K562 (cell line): ENCODE results near the gene BRAT1. TPM values are rescaled to one million over a fixed set of nuclear protein-coding genes. Genes with fewer than 3 reads are reported as not detected.

Source experiments
- ATAC-seq: fragments of 200-7000 bp; cut with Tn5 transposase; 3 replicates; pipeline ENCODE4 v1.9.1; 2020; ENCODE audit warnings: moderate library complexity
- BruUV-seq: library from RNA; stranded (reverse); fragments of 400-500 nt; replicated peaks from 2 replicates; lab custom pipeline; 2021; lab: Mats Ljungman, UMichigan
- CTCF ChIA-PET: fragments of 300-600 bp; formaldehyde crosslinking; extraction: SDS; loops from one replicate; lab custom pipeline; 2021; ENCODE audit warnings: low intra/inter-chr PET ratio; lab: Yijun Ruan, JAX
- POLR2A ChIA-PET: fragments of 300-600, 350-650 bp; sonication (Branson Sonifier 250); formaldehyde crosslinking; extraction: SDS; loops from one replicate; lab custom pipeline; 2021; ENCODE audit warnings: antibody characterized with exemption, inconsistent platforms; lab: Yijun Ruan, JAX
- DNase-seq, 4 experiments: peaks; one replicate each; pipeline versions ENCODE4 v3.0.0 to v3.0.0-alpha.2; 2011 to 2018; ENCODE audit warnings: low spot score in 3 of 4, mixed read lengths in 3 of 4; ENCODE audit errors: extremely low read depth in 1 of 4
- FAIRE-seq: peaks from 2 replicates; lab custom pipeline; 2011; peaks lifted over from hg19 to GRCh38; lab: Jason Lieb, UNC
- H2AFZ ChIP-seq: 2 replicates; pipeline ENCODE4 v1.6.0; 2011; ENCODE audit warnings: low read depth, low read length, control low read depth, inconsistent platforms
- H3K27ac ChIP-seq: fragments of 200-600 bp; 3 replicates; pipeline ENCODE4 v1.8.0; 2011; ENCODE audit warnings: low read depth, mild to moderate bottlenecking, control low read depth, inconsistent platforms, low read length, moderate library complexity, mixed read lengths; ENCODE audit errors: extremely low read depth
- H3K27me3 ChIP-seq, 2 experiments: fragments of 300-600 bp in 1 of 2; 2 replicates in 1 of 2; 3 replicates in 1 of 2; pipeline versions ENCODE4 v1.6.0 to v1.8.0; 2011; ENCODE audit warnings: inconsistent platforms in 2 of 2, low read length in 2 of 2, mild to moderate bottlenecking in 1 of 2, mixed read lengths in 1 of 2, moderate library complexity in 1 of 2; ENCODE audit not compliant: control insufficient read depth in 2 of 2, insufficient read depth in 2 of 2
- H3K36me3 ChIP-seq: fragments of 300-600 bp; 3 replicates; pipeline ENCODE4 v1.8.0; 2011; ENCODE audit warnings: mild to moderate bottlenecking, low read length, inconsistent platforms; ENCODE audit not compliant: control insufficient read depth, insufficient read depth
- H3K4me1 ChIP-seq, 2 experiments: fragments of 200-600 bp in 1 of 2; replicated peaks in 1 of 2; 2 replicates in 1 of 2; 3 replicates in 1 of 2; pipeline versions ENCODE4 v1.5.1 to v1.8.0; 2011; ENCODE audit warnings: inconsistent platforms in 2 of 2, low read length in 2 of 2, mild to moderate bottlenecking in 1 of 2, mixed read lengths in 1 of 2, moderate library complexity in 1 of 2; ENCODE audit not compliant: control insufficient read depth in 2 of 2, insufficient read depth in 2 of 2
- H3K4me2 ChIP-seq: 2 replicates; pipeline ENCODE4 v1.6.1; 2011; ENCODE audit warnings: low read length, control low read depth, inconsistent platforms, mixed read lengths; ENCODE audit not compliant: insufficient read depth
- H3K4me3 ChIP-seq: fragments of 200-600 bp; sonication (generic), shearing (Covaris generic); 2 replicates; pipeline ENCODE4 v1.5.1; 2016; ENCODE audit warnings: control low read depth, inconsistent platforms
- H3K79me2 ChIP-seq: fragments of 200-600 bp; 3 replicates; pipeline ENCODE4 v1.8.0; 2011; ENCODE audit warnings: low read length, inconsistent platforms; ENCODE audit not compliant: control insufficient read depth, insufficient read depth
- H3K9ac ChIP-seq, 2 experiments: 2 replicates each; pipeline versions ENCODE4 v1.6.0 to v1.6.1; 2011; ENCODE audit warnings: low read depth in 2 of 2, low read length in 2 of 2, control low read depth in 1 of 2, inconsistent platforms in 1 of 2, mild to moderate bottlenecking in 1 of 2, mixed read lengths in 1 of 2; ENCODE audit not compliant: insufficient read depth in 1 of 2
- H3K9me1 ChIP-seq: one replicate; pipeline ENCODE4 v1.6.0; 2011; ENCODE audit warnings: inconsistent platforms, mild to moderate bottlenecking, low read length, moderate library complexity; ENCODE audit not compliant: control insufficient read depth, insufficient read depth
- H3K9me3 ChIP-seq: replicated peaks from 2 replicates; pipeline ENCODE4 v1.5.1; 2011; ENCODE audit warnings: low read depth, low read length, inconsistent platforms; ENCODE audit not compliant: control insufficient read depth, insufficient read depth
- H4K20me1 ChIP-seq: replicated peaks from 2 replicates; pipeline ENCODE4 v1.6.1; 2011; ENCODE audit warnings: low read length, inconsistent platforms, mixed read lengths; ENCODE audit not compliant: control insufficient read depth, insufficient read depth
- BCLAF1 ChIP-seq, 2 experiments: fragments of 450-650 bp in 1 of 2; IDR thresholded peaks; 2 replicates each; pipeline ENCODE4 v1.6.1; 2011 to 2017; ENCODE audit warnings: low read depth in 2 of 2, antibody characterized with exemption in 1 of 2, borderline replicate concordance in 1 of 2, low read length in 1 of 2, mild to moderate bottlenecking in 1 of 2, mixed read lengths in 1 of 2; ENCODE audit not compliant: control insufficient read depth in 1 of 2
- HOXB6 ChIP-seq: fragments of 250-450 bp; sonication (Bioruptor Pico); IDR thresholded peaks from 2 replicates; pipeline ENCODE4 v1.5.1; 2022; ENCODE audit warnings: mild to moderate bottlenecking, borderline replicate concordance
- PURB ChIP-seq: sonication (generic); formaldehyde crosslinking; IDR thresholded peaks from 2 replicates; pipeline ENCODE4 v1.9.0; 2021; ENCODE audit warnings: low read depth, mild to moderate bottlenecking, missing genetic modification reagents
- ZNF133 ChIP-seq: fragments of 250-450 bp; sonication (Bioruptor Pico); IDR thresholded peaks from 2 replicates; pipeline ENCODE4 v1.4.0; 2020; ENCODE audit warnings: mild to moderate bottlenecking
- ZNF239 ChIP-seq: fragments of 250-450 bp; sonication (Bioruptor Pico); IDR thresholded peaks from 2 replicates; pipeline ENCODE4 v1.4.0; 2020; ENCODE audit warnings: mild to moderate bottlenecking
- ZNF274 ChIP-seq: IDR thresholded peaks from 2 replicates; pipeline ENCODE4 v1.6.1; 2011; ENCODE audit warnings: low read depth, mild to moderate bottlenecking, low read length, moderate library complexity, borderline replicate concordance
- WGBS: fragments of 100-300 bp; shearing (Covaris generic); methylation state at CpG from one replicate; pipeline ENCODE4 v1.1.6; 2016; ENCODE audit warnings: low coverage, mixed read lengths; ENCODE audit not compliant: insufficient coverage; ENCODE audit errors: missing lambda C conversion rate; 5-methylcytosine and 5-hydroxymethylcytosine counted together
- in situ Hi-C: fragments of 300-500 bp; cut with MboI; formaldehyde crosslinking; loops from 4 replicates; pipeline ENCODE4 v1.15.0; 2018; ENCODE audit warnings: inconsistent platforms, mixed read lengths
- intact Hi-C: fragments of 100-400 bp; cut with micrococcal nuclease; formaldehyde crosslinking; loops from 2 replicates; pipeline ENCODE4 v1.14.2; 2022
- polyA plus RNA-seq, 8 experiments: library from polyadenylated mRNA; depleted of rRNA in 4 of 8; stranded (reverse) in 5 of 8; unstranded in 3 of 8; fragments of >200 nt; fragmentation: Nextera tagmentation in 2 of 8; fragmentation: Illumina TruSeq in 1 of 8; extraction: Ambion mirVana in 2 of 8; extraction: Trizol in 1 of 8; gene quantifications; 2 replicates each; pipeline versions ENCODE4 v1.2.1 to v1.2.3, GENCODE V29; 2011 to 2014; ENCODE audit warnings: inconsistent platforms in 1 of 8, missing spikeins in 1 of 8
- total RNA-seq, 7 experiments: library from RNA; depleted of rRNA in 6 of 7; stranded (reverse); fragments of >200 nt in 6 of 7; fragmentation: Illumina TruSeq in 2 of 7; extraction: Trizol in 2 of 7; gene quantifications; 2 replicates each; pipeline versions ENCODE4 v1.2.1 to v1.2.3, GENCODE V29; 2011 to 2021; ENCODE audit warnings: low replicate concordance in 1 of 7
- TF ChIP-seq, protein P1 (sequence below): sonication (generic); formaldehyde crosslinking; IDR thresholded peaks from 2 replicates; pipeline ENCODE4 v1.8.1; 2023; ENCODE audit warnings: missing genetic modification reagents, mild to moderate bottlenecking, borderline replicate concordance

Gene BRAT1
- total and polyA plus RNA-seq, 9 of the 15 experiments (the other 6 are each of a cell fraction or from before 2014, with no cell fraction given) = 0.13 to 49.6 (median 10.5) TPM

- TF ChIP-seq BCLAF1 (IDR thresholded peaks at IDR 0.05; ENCODE audit: borderline replicate concordance in 1 of 2, control insufficient read depth in 1 of 2, low read depth in 2 of 2, low read length in 1 of 2) = no peak
Measured at GRCh38 chr7:2603044-2603965, 48.0 kb upstream of the BRAT1 start (continued).

- Histone ChIP-seq H4K20me1 (no peaks in the 10 kb centered on the region; the same call in none of the 2 replicates), H3K79me2 (no peaks in the 10 kb centered on the region), H3K9me1 (peaks cover 3% of the 10 kb centered on the region), H3K27ac (no peak overlapping the region), H2AFZ (no peak overlapping the region), H3K36me3 (peaks cover 10% of the 10 kb centered on the region; the same call in 1 of the 3 replicates), H3K27me3 (no peaks in the 10 kb centered on the region), H3K9me3 (no peaks in the 10 kb centered on the region), H3K4me3 (no peak overlapping the region), H3K4me1 (peaks cover 0 to 32% of the 10 kb centered on the region in 2 experiments; a peak in 2 of 5 replicates), H3K9ac (peak overlapping the region in 1 of 2 experiments; percentile 26; a peak in 1 of 4 replicates), H3K4me2 (no peak overlapping the region)
- TF ChIP-seq, protein P1, sequence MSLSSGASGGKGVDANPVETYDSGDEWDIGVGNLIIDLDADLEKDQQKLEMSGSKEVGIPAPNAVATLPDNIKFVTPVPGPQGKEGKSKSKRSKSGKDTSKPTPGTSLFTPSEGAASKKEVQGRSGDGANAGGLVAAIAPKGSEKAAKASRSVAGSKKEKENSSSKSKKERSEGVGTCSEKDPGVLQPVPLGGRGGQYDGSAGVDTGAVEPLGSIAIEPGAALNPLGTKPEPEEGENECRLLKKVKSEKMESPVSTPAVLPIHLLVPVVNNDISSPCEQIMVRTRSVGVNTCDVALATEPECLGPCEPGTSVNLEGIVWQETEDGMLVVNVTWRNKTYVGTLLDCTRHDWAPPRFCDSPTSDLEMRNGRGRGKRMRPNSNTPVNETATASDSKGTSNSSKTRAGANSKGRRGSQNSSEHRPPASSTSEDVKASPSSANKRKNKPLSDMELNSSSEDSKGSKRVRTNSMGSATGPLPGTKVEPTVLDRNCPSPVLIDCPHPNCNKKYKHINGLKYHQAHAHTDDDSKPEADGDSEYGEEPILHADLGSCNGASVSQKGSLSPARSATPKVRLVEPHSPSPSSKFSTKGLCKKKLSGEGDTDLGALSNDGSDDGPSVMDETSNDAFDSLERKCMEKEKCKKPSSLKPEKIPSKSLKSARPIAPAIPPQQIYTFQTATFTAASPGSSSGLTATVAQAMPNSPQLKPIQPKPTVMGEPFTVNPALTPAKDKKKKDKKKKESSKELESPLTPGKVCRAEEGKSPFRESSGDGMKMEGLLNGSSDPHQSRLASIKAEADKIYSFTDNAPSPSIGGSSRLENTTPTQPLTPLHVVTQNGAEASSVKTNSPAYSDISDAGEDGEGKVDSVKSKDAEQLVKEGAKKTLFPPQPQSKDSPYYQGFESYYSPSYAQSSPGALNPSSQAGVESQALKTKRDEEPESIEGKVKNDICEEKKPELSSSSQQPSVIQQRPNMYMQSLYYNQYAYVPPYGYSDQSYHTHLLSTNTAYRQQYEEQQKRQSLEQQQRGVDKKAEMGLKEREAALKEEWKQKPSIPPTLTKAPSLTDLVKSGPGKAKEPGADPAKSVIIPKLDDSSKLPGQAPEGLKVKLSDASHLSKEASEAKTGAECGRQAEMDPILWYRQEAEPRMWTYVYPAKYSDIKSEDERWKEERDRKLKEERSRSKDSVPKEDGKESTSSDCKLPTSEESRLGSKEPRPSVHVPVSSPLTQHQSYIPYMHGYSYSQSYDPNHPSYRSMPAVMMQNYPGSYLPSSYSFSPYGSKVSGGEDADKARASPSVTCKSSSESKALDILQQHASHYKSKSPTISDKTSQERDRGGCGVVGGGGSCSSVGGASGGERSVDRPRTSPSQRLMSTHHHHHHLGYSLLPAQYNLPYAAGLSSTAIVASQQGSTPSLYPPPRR (CRISPR knock-in tag) = no peak
- no peak for TF ChIP-seq ZNF274
- no peak for TF ChIP-seq HOXB6 (CRISPR knock-in tag)
- TF ChIP-seq ZNF133 = no peak
- no peak for TF ChIP-seq PURB (CRISPR knock-in tag)
- no peak for TF ChIP-seq ZNF239 (CRISPR knock-in tag)
- in situ Hi-C loops = no loop called here
- POLR2A ChIA-PET = interaction anchor here (0.6 kb wide), 1 partner anchor 114 kb away, joined by 3 read pairs; no protein-coding TSS in a partner anchor
- WGBS = 66% methylated on average over 13 of the region's 19 CpGs
- DNase-seq (no peak), FAIRE-seq (no peak), ATAC-seq (no peak)
- intact Hi-C loops = no loop called here
- BruUV-seq = no TSS peak
- CTCF ChIA-PET = no interaction called here
Measured at GRCh38 chr7:2602406-2603043, 47.2 kb upstream of the BRAT1 start.
